GM23338 (cell line): ENCODE results near the gene VEGFC. TPM values are rescaled to one million over a fixed set of nuclear protein-coding genes. Genes with fewer than 3 reads are reported as not detected.

Experiments
- ATAC-seq: fragments of 200-7000 bp; cut with Tn5 transposase; 3 replicates; pipeline ENCODE4 v1.9.1; 2020
- DNase-seq: peaks from one replicate; pipeline ENCODE4 v3.0.0-alpha.2; 2015; ENCODE audit warnings: low spot score
- H2AFZ ChIP-seq: fragments of 200-600 bp; sonication (generic); 2 replicates; pipeline ENCODE4 v1.8.0; 2016; ENCODE audit warnings: antibody characterized with exemption, mild to moderate bottlenecking, moderate library complexity
- H3F3A ChIP-seq: fragments of 200-600 bp; sonication (generic); replicated peaks from 2 replicates; pipeline ENCODE4 v1.8.0; 2017; ENCODE audit warnings: antibody characterized with exemption, mixed run types, low read depth
- H3K27ac ChIP-seq: fragments of 200-600 bp; sonication (generic); 2 replicates; pipeline ENCODE4 v1.6.1; 2016; ENCODE audit warnings: low read depth
- H3K27me3 ChIP-seq: fragments of 200-600 bp; sonication (generic); 2 replicates; pipeline ENCODE4 v1.8.0; 2016; ENCODE audit warnings: mild to moderate bottlenecking, mixed run types, moderate library complexity; ENCODE audit not compliant: insufficient read depth
- H3K36me3 ChIP-seq: fragments of 200-600 bp; sonication (generic); 2 replicates; pipeline ENCODE4 v1.8.0; 2016; ENCODE audit warnings: mild to moderate bottlenecking; ENCODE audit not compliant: insufficient read depth
- H3K4me1 ChIP-seq: fragments of 200-600 bp; sonication (generic); 2 replicates; pipeline ENCODE4 v1.8.0; 2016; ENCODE audit warnings: mild to moderate bottlenecking, moderate library complexity; ENCODE audit not compliant: insufficient read depth
- H3K4me2 ChIP-seq: fragments of 200-600 bp; sonication (generic); 2 replicates; pipeline ENCODE4 v1.7.1; 2017; ENCODE audit warnings: mixed run types
- H3K4me3 ChIP-seq: fragments of 200-600 bp; sonication (generic); 2 replicates; pipeline ENCODE4 v1.6.1; 2016; ENCODE audit warnings: mixed run types
- H3K79me2 ChIP-seq: fragments of 200-600 bp; sonication (generic); replicated peaks from 2 replicates; pipeline ENCODE4 v1.8.0; 2017; ENCODE audit warnings: mild to moderate bottlenecking; ENCODE audit not compliant: insufficient read depth
- H3K9me2 ChIP-seq: fragments of 200-600 bp; sonication (generic); 2 replicates; pipeline ENCODE4 v1.8.0; 2017; ENCODE audit not compliant: insufficient read depth
- H4K20me1 ChIP-seq: fragments of 200-600 bp; sonication (generic); replicated peaks from 2 replicates; pipeline ENCODE4 v1.8.0; 2017; ENCODE audit warnings: mild to moderate bottlenecking; ENCODE audit not compliant: insufficient read depth
- H3K27ac Mint-ChIP-seq: 2 replicates; pipeline ENCODE4 v1.8.0; 2020; ENCODE audit warnings: inconsistent platforms, mild to moderate bottlenecking, moderate library complexity, mixed read lengths
- H3K27me3 Mint-ChIP-seq: 3 replicates; pipeline ENCODE4 v1.8.0; 2022; ENCODE audit warnings: low read depth, mild to moderate bottlenecking, moderate library complexity, mixed read lengths, inconsistent platforms; ENCODE audit not compliant: insufficient read depth, poor library complexity
- H3K36me3 Mint-ChIP-seq: 3 replicates; pipeline ENCODE4 v1.8.0; 2021; ENCODE audit warnings: low read depth, mild to moderate bottlenecking, inconsistent platforms, moderate library complexity, mixed read lengths
- H3K4me1 Mint-ChIP-seq: 3 replicates; pipeline ENCODE4 v1.8.0; 2020; ENCODE audit warnings: mild to moderate bottlenecking, inconsistent platforms, mixed read lengths
- H3K4me3 Mint-ChIP-seq: 3 replicates; pipeline ENCODE4 v1.8.0; 2021; ENCODE audit warnings: moderate library complexity, mild to moderate bottlenecking, inconsistent platforms, mixed read lengths
- H3K9me3 Mint-ChIP-seq: 3 replicates; pipeline ENCODE4 v1.8.0; 2020; ENCODE audit warnings: moderate library complexity, mild to moderate bottlenecking, inconsistent platforms, mixed read lengths
- CREB1 ChIP-seq: fragments of 250-450 bp; sonication (Bioruptor Pico); IDR thresholded peaks from 2 replicates; pipeline ENCODE4 v1.5.0; 2020; ENCODE audit warnings: low read depth, mild to moderate bottlenecking, moderate library complexity
- EZH2 ChIP-seq: fragments of 200-600 bp; sonication (generic); IDR thresholded peaks from one replicate; pipeline ENCODE4 v1.8.0; 2017; ENCODE audit warnings: antibody characterized with exemption, mild to moderate bottlenecking, low read depth; ENCODE audit not compliant: unreplicated experiment
- JUNB ChIP-seq: IDR thresholded peaks from one replicate; pipeline ENCODE4 v1.6.1; 2016; ENCODE audit warnings: antibody characterized with exemption; ENCODE audit not compliant: unreplicated experiment
- NANOG ChIP-seq: IDR thresholded peaks from 2 replicates; pipeline ENCODE4 v1.6.1; 2016; ENCODE audit warnings: antibody characterized with exemption, borderline replicate concordance
- POLR2AphosphoS5 ChIP-seq: IDR thresholded peaks from 2 replicates; pipeline ENCODE4 v1.6.1; 2016; ENCODE audit warnings: antibody characterized with exemption, low read depth
- REST ChIP-seq: IDR thresholded peaks from one replicate; pipeline ENCODE4 v1.6.1; 2018; ENCODE audit warnings: antibody characterized with exemption; ENCODE audit not compliant: unreplicated experiment
- STAT1 ChIP-seq: IDR thresholded peaks from one replicate; pipeline ENCODE4 v1.6.1; 2016; ENCODE audit warnings: antibody characterized with exemption; ENCODE audit not compliant: unreplicated experiment
- ZNF114 ChIP-seq: fragments of 250-450 bp; sonication (Bioruptor Pico); IDR thresholded peaks from 2 replicates; pipeline ENCODE4 v1.5.0; 2020; ENCODE audit warnings: mild to moderate bottlenecking, moderate library complexity
- ZNF331 ChIP-seq: fragments of 250-450 bp; sonication (Bioruptor Pico); IDR thresholded peaks from 2 replicates; pipeline ENCODE4 v1.5.0; 2020; ENCODE audit warnings: low read depth, mild to moderate bottlenecking, moderate library complexity
- ZNF462 ChIP-seq: fragments of 250-450 bp; sonication (Bioruptor Pico); IDR thresholded peaks from 2 replicates; pipeline ENCODE4 v1.5.0; 2020; ENCODE audit warnings: mild to moderate bottlenecking, moderate library complexity
- polyA plus RNA-seq: library from polyadenylated mRNA; unstranded; fragments of >200 nt; fragmentation: Nextera tagmentation; extraction: Ambion mirVana; gene quantifications from 2 replicates; pipeline ENCODE4 v1.2.1, GENCODE V29; 2016
- total RNA-seq: library from RNA; depleted of rRNA; stranded (reverse); fragments of >200 nt; shearing (Covaris generic); gene quantifications from 2 replicates; pipeline ENCODE4 v1.2.3, GENCODE V29; 2014

Gene VEGFC
- total and polyA plus RNA-seq, 2 experiments from 2014 or later, result 0.87 to 1.1 TPM

GRCh38 chr4:176794651-176795050, 1.9 kb upstream of the VEGFC start:
- H3K4me1 Mint-ChIP-seq, result peaks cover 6% of the 10 kb centered on the region; the same call in 1 of the 3 replicates
- H3K27me3 ChIP-seq, result peaks cover 32% of the 10 kb centered on the region
- TF ChIP-seq POLR2AphosphoS5 (no peak), ZNF114 (CRISPR knock-in tag) (no peak), CREB1 (CRISPR knock-in tag) (no peak), EZH2 (no peak), ZNF331 (no peak), REST (no peak), ZNF462 (no peak), JUNB (no peak), NANOG (no peak), STAT1 (no peak)
- H3K27ac ChIP-seq, result no peak overlapping the region
- H3K27me3 Mint-ChIP-seq, result peaks cover 21% of the 10 kb centered on the region
- H3K36me3 ChIP-seq, result no peaks in the 10 kb centered on the region
- no peak overlapping the region for H3K4me2 ChIP-seq
- H3K36me3 Mint-ChIP-seq, result no peaks in the 10 kb centered on the region
- 0 out of 2 replicates have a peak, but pooled peaks cover 3% of the 10 kb centered on the region for H3F3A ChIP-seq
- DNase-seq (no peak), ATAC-seq (no peak)
- H3K4me3 ChIP-seq, result no peak overlapping the region
- H3K4me3 Mint-ChIP-seq, result no peak overlapping the region
- H3K79me2 ChIP-seq, result no peaks in the 10 kb centered on the region; the same call in 1 of the 2 replicates
- H3K9me2 ChIP-seq, result peaks cover 5% of the 10 kb centered on the region
- no peaks in the 10 kb centered on the region for H3K4me1 ChIP-seq
- H4K20me1 ChIP-seq, result 0 out of 2 replicates have a peak, but pooled peaks cover 3% of the 10 kb centered on the region
- H2AFZ ChIP-seq, result no peak overlapping the region
- H3K27ac Mint-ChIP-seq, result no peak overlapping the region
- H3K9me3 Mint-ChIP-seq, result no peaks in the 10 kb centered on the region
